ENCODE results near the gene PCSK2. TPM values are rescaled to one million over a fixed set of nuclear protein-coding genes. Genes with fewer than 3 reads are reported as not detected.

Gene PCSK2
- total and polyA plus RNA-seq, 10 donors = 0.06 to 0.17 (median 0.16) TPM; not detected in 3

GRCh38 chr20:17499041-17499440 lies 272.2 kb downstream of the PCSK2 start:
- Histone ChIP-seq H3K36me3 (no peaks in the 10 kb centered on the region), H3K4me1 (peaks cover 0 to 6% (median 0%) of the 10 kb centered on the region in 6 donors), H3K27me3 (replicated peaks in 1 of 7) (no peaks in the 10 kb centered on the region), H3K9me3 (no peaks in the 10 kb centered on the region), H3K27ac (no peak overlapping the region), H3K4me3 (no peak overlapping the region)
- intact Hi-C loops (cut with DNase I; ENCODE audit: low total_unique reads) = no loop called here
- DNase-seq = no peak
- TF ChIP-seq POLR2A (IDR thresholded peaks at IDR 0.05) = no peak
- TF ChIP-seq CTCF (IDR thresholded peaks at IDR 0.05 in 8 of 11, conservative IDR thresholded peaks at IDR 0.05 in 3 of 11) = no peak
- no peak for TF ChIP-seq POLR2AphosphoS5 (IDR thresholded peaks at IDR 0.05)
- 84 to 89% (median 89%) methylated on average over 5 of the region's 5 CpGs for WGBS, 5 donors

GRCh38 chr20:17500271-17500670 lies 273.4 kb downstream of the PCSK2 start:
- H3K9me3 ChIP-seq = no peaks in the 10 kb centered on the region
- H3K4me3 ChIP-seq = no peak overlapping the region
- no peaks in the 10 kb centered on the region for H3K27me3 ChIP-seq (replicated peaks in 1 of 7)
- intact Hi-C loops (cut with DNase I; ENCODE audit: low total_unique reads) = loop anchor here (10.0 kb wide), 4 partner anchors 395 to 775 kb away; partner anchors contain the start of genes KAT14 and PET117
- H3K4me1 ChIP-seq = peaks cover 0 to 18% (median 8%) of the 10 kb centered on the region in 6 donors
- 88 to 95% (median 92%) methylated on average over 10 of the region's 10 CpGs for WGBS, 5 donors
- no peak for TF ChIP-seq CTCF (IDR thresholded peaks at IDR 0.05 in 8 of 11, conservative IDR thresholded peaks at IDR 0.05 in 3 of 11)
- TF ChIP-seq POLR2A (IDR thresholded peaks at IDR 0.05) = no peak
- no peak for TF ChIP-seq POLR2AphosphoS5 (IDR thresholded peaks at IDR 0.05)
- no peak for DNase-seq
- no peak overlapping the region for H3K27ac ChIP-seq
- H3K36me3 ChIP-seq = no peaks in the 10 kb centered on the region

- Histone ChIP-seq H3K4me1 (peaks cover 0 to 24% (median 14%) of the 10 kb centered on the region in 6 donors), H3K27me3 (replicated peaks in 1 of 7) (no peaks in the 10 kb centered on the region), H3K27ac (no peak overlapping the region), H3K36me3 (no peaks in the 10 kb centered on the region), H3K9me3 (no peaks in the 10 kb centered on the region), H3K4me3 (no peak overlapping the region)
- DNase-seq = no peak
- no peak for TF ChIP-seq CTCF (IDR thresholded peaks at IDR 0.05 in 8 of 11, conservative IDR thresholded peaks at IDR 0.05 in 3 of 11)
- no peak for TF ChIP-seq POLR2A (IDR thresholded peaks at IDR 0.05)
- TF ChIP-seq POLR2AphosphoS5 (IDR thresholded peaks at IDR 0.05) = no peak
- WGBS, 5 donors = 82 to 96% (median 87%) methylated on average over 7 of the region's 7 CpGs
- intact Hi-C loops (cut with DNase I; ENCODE audit: low total_unique reads) = loop anchor here (10.0 kb wide), 4 partner anchors 394 to 774 kb away; partner anchors contain the start of genes KAT14 and PET117
These were observed 274.0 kb downstream of the PCSK2 start for GRCh38 chr20:17500826-17501225.

GRCh38 chr20:17501701-17502100 lies 274.9 kb downstream of the PCSK2 start:
- TF ChIP-seq POLR2A (IDR thresholded peaks at IDR 0.05) = no peak
- intact Hi-C loops (cut with DNase I; ENCODE audit: low total_unique reads) = loop anchor here (10.0 kb wide), 4 partner anchors 393 to 773 kb away; partner anchors contain the start of genes KAT14 and PET117
- Histone ChIP-seq H3K4me1 (peaks cover 0 to 33% (median 16%) of the 10 kb centered on the region in 6 donors), H3K4me3 (no peak overlapping the region), H3K36me3 (no peaks in the 10 kb centered on the region), H3K9me3 (no peaks in the 10 kb centered on the region), H3K27ac (no peak overlapping the region), H3K27me3 (replicated peaks in 1 of 7) (no peaks in the 10 kb centered on the region)
- WGBS, 5 donors = 85 to 95% (median 87%) methylated on average over 9 of the region's 9 CpGs
- no peak for DNase-seq

Measured in spleen (tissue), 11 donors.